OCI-LY3 (cell line): ENCODE results near the gene SH3GL3.

Experiments used
- H2AFZ ChIP-seq: fragments of 200-600, 300-600 bp; shearing (Covaris generic); 2 replicates; pipeline ENCODE4 v1.6.0; 2014; ENCODE audit warnings: antibody characterized with exemption, low read depth, low read length
- H3K27ac ChIP-seq: fragments of 200-600, 300-600 bp; sonication (generic); 2 replicates; pipeline ENCODE4 v1.5.1; 2014; ENCODE audit warnings: mild to moderate bottlenecking, low read length, moderate library complexity, mixed read lengths
- H3K27me3 ChIP-seq: fragments of 200-600, 300-600 bp; sonication (generic); 2 replicates; pipeline ENCODE4 v1.6.1; 2014; ENCODE audit warnings: low read depth, low read length, mixed read lengths
- H3K36me3 ChIP-seq: fragments of 200-600, 300-600 bp; sonication (generic); replicated peaks from 2 replicates; pipeline ENCODE3; 2014; ENCODE audit warnings: low read depth, low read length, mixed read lengths
- H3K4me1 ChIP-seq: fragments of 300-600, 200-600 bp; sonication (generic); 2 replicates; pipeline ENCODE4 v1.6.1; 2014; ENCODE audit warnings: low read length, mixed read lengths
- H3K4me2 ChIP-seq: fragments of 200-600, 300-600 bp; sonication (generic); 2 replicates; pipeline ENCODE4 v1.6.1; 2014; ENCODE audit warnings: low read length, mixed read lengths
- H3K4me3 ChIP-seq: fragments of 300-600, 200-600 bp; sonication (generic); 2 replicates; pipeline ENCODE4 v1.5.1; 2014; ENCODE audit warnings: antibody characterized with exemption, mild to moderate bottlenecking, low read length, moderate library complexity
- H3K79me2 ChIP-seq: fragments of 300-600, 200-600 bp; shearing (Covaris generic); 2 replicates; pipeline ENCODE4 v1.6.1; 2014; ENCODE audit warnings: mild to moderate bottlenecking, low read length, mixed read lengths
- H3K9ac ChIP-seq: fragments of 300-600, 200-600 bp; shearing (Covaris generic); 2 replicates; pipeline ENCODE4 v1.6.0; 2014; ENCODE audit warnings: mild to moderate bottlenecking, low read length, moderate library complexity
- H3K9me3 ChIP-seq: fragments of 200-600, 300-600 bp; shearing (Covaris generic); 2 replicates; pipeline ENCODE4 v1.6.1; 2014; ENCODE audit warnings: low read length, mixed read lengths; ENCODE audit not compliant: insufficient read depth
- H4K20me1 ChIP-seq: fragments of 200-600, 300-600 bp; sonication (generic); 2 replicates; pipeline ENCODE4 v1.6.1; 2016; ENCODE audit warnings: low read length, mixed read lengths; ENCODE audit not compliant: insufficient read depth
- EZH2phosphoT487 ChIP-seq: fragments of 200-600 bp; shearing (Covaris generic); IDR thresholded peaks from 2 replicates; pipeline ENCODE4 v1.6.1; 2018; ENCODE audit warnings: antibody characterized with exemption, mixed run types, low read depth
- TF ChIP-seq, protein P1 (sequence below): fragments of 200-600, 300-600 bp; sonication (generic); IDR thresholded peaks from 2 replicates; pipeline ENCODE4 v1.5.1; 2014; ENCODE audit warnings: antibody characterized with exemption, low read length, low read depth

SH3GL3 gene

GRCh38 chr15:83498801-83499200, 51.7 kb downstream of the SH3GL3 start:
- Histone ChIP-seq H2AFZ (no peak overlapping the region), H3K79me2 (no peaks in the 10 kb centered on the region), H3K27ac (no peak overlapping the region), H3K4me1 (no peaks in the 10 kb centered on the region), H3K4me3 (no peak overlapping the region), H3K9me3 (no peaks in the 10 kb centered on the region), H3K27me3 (no peaks in the 10 kb centered on the region), H4K20me1 (no peaks in the 10 kb centered on the region), H3K36me3 (no peaks in the 10 kb centered on the region), H3K4me2 (no peak overlapping the region), H3K9ac (no peak overlapping the region)
- TF ChIP-seq EZH2phosphoT487: no peak
- TF ChIP-seq, protein P1, sequence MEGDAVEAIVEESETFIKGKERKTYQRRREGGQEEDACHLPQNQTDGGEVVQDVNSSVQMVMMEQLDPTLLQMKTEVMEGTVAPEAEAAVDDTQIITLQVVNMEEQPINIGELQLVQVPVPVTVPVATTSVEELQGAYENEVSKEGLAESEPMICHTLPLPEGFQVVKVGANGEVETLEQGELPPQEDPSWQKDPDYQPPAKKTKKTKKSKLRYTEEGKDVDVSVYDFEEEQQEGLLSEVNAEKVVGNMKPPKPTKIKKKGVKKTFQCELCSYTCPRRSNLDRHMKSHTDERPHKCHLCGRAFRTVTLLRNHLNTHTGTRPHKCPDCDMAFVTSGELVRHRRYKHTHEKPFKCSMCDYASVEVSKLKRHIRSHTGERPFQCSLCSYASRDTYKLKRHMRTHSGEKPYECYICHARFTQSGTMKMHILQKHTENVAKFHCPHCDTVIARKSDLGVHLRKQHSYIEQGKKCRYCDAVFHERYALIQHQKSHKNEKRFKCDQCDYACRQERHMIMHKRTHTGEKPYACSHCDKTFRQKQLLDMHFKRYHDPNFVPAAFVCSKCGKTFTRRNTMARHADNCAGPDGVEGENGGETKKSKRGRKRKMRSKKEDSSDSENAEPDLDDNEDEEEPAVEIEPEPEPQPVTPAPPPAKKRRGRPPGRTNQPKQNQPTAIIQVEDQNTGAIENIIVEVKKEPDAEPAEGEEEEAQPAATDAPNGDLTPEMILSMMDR: no peak

- Histone ChIP-seq H2AFZ (no peak overlapping the region), H3K4me3 (no peak overlapping the region), H3K4me2 (no peak overlapping the region), H3K9me3 (no peaks in the 10 kb centered on the region), H3K36me3 (no peaks in the 10 kb centered on the region), H3K27ac (no peak overlapping the region), H3K4me1 (no peaks in the 10 kb centered on the region), H3K27me3 (no peaks in the 10 kb centered on the region), H4K20me1 (no peaks in the 10 kb centered on the region), H3K79me2 (no peaks in the 10 kb centered on the region), H3K9ac (no peak overlapping the region)
- TF ChIP-seq, protein P1: no peak
- TF ChIP-seq EZH2phosphoT487: no peak
Measured at GRCh38 chr15:83499476-83499875, 52.3 kb downstream of the SH3GL3 start.

DNA sequence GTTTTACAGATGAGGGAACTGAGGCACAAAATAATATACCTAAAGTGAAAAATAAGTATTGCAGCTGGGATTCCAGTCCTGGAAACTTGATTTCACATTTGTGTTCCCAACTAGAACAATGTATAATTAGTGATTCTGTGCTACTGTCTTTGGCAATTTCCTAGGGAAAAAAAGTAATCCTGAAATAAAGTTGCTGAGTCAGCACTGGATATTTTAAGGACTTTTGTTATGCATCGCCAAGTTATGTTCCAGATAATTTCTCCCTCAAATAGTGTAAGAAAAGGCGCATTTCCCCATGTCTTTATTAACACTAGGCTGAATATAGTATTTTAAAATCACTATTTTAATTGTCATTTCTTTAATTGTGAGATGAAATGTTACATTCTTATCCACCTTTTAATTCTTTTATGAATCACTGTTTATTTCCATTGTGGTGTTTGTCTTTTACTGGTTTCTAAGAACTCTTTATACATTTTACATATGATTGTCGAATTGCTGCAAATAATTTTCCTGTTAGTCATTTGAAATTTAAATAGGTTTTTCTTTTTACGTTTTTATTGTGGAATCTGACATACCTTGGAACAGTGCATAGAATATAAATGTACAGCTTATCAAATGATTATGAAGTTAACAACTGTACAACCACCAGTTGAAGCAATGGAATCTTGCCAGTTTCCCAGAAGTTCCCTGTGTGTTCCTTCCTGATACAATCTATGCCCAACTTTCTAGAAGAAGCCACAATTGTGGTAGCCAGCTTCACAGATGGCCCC, 56.6 kb downstream of the SH3GL3 start:
- Histone ChIP-seq H3K27ac (no peak overlapping the region), H3K4me2 (no peak overlapping the region), H3K4me3 (no peak overlapping the region), H3K4me1 (no peaks in the 10 kb centered on the region), H4K20me1 (no peaks in the 10 kb centered on the region), H2AFZ (no peak overlapping the region), H3K36me3 (no peaks in the 10 kb centered on the region), H3K27me3 (no peaks in the 10 kb centered on the region), H3K9ac (no peak overlapping the region), H3K9me3 (no peaks in the 10 kb centered on the region), H3K79me2 (no peaks in the 10 kb centered on the region)
- TF ChIP-seq EZH2phosphoT487: no peak
- TF ChIP-seq, protein P1: no peak

DNA sequence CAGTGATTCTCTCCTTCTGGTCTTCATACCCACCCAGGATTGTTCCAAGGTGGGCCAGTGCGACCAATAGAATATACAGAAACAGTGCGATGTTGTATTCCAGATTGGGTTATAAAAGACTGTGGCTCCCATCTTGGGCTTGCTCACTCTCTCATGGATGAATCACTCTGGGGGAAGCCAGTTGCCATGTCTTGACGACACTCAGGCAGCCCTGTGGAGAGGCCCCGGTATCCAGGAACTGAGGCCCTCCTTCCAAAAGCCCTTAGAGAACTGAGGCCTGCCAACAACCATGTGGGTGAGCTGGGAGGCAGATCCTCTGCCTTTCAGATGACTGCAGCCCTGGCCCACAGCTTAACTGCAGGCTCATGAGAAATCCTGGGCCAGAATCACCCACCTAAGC, 57.2 kb downstream of the SH3GL3 start:
- Histone ChIP-seq H3K4me1 (no peaks in the 10 kb centered on the region), H3K36me3 (no peaks in the 10 kb centered on the region), H3K9ac (no peak overlapping the region), H3K27me3 (no peaks in the 10 kb centered on the region), H3K79me2 (no peaks in the 10 kb centered on the region), H4K20me1 (no peaks in the 10 kb centered on the region), H2AFZ (no peak overlapping the region), H3K27ac (no peak overlapping the region), H3K4me2 (no peak overlapping the region), H3K9me3 (no peaks in the 10 kb centered on the region), H3K4me3 (no peak overlapping the region)
- TF ChIP-seq, protein P1: no peak
- TF ChIP-seq EZH2phosphoT487: no peak
